ENCODE measurements around the gene RAB40C.

RAB40C gene

DNA sequence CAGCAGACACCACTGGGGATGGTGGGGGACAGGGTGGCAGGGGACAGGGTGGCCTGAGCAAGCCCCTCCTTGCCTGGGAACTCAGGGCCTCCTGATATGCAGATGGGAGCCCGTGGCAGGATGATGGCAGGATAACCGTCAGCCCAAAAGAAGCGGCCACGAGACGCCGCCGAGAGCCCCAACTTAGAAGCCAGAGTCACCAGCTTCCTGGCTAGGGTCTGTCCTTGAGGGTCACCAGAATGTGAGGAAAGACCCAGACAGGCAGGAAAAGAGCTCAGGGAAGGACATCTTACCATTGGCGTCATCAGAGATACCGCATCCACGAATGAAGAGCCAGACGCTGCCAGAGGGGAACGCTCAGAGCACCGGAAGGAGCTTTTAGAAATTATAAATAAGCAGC lies 19.4 kb downstream of the RAB40C start:
- DNase-seq = no peak
- H3K4me3 ChIP-seq (ENCODE audit: low read length) = no peak overlapping the region
- H4K5ac ChIP-seq (ENCODE audit: low read length) = no peak overlapping the region
- peaks cover 2% of the 10 kb centered on the region for H3K79me2 ChIP-seq (ENCODE audit: control insufficient read depth, insufficient read depth, low read length)
- no peak overlapping the region for H2AK5ac ChIP-seq (ENCODE audit: low read length)
- H3K9ac ChIP-seq (ENCODE audit: low read length) = no peak overlapping the region
- no peak overlapping the region for H3K23ac ChIP-seq (ENCODE audit: low read length)
- H3K79me1 ChIP-seq (ENCODE audit: low read length) = peaks cover 3% of the 10 kb centered on the region
- H3K27me3 ChIP-seq (ENCODE audit: insufficient read depth, low read length, poor library complexity) = no peaks in the 10 kb centered on the region
- no peaks in the 10 kb centered on the region for H3K36me3 ChIP-seq (ENCODE audit: control insufficient read depth, insufficient read depth, low read length)
- no peak overlapping the region for H4K8ac ChIP-seq (ENCODE audit: low read depth, low read length)
- no peak overlapping the region for H3K4ac ChIP-seq (ENCODE audit: low read depth, low read length)
- H3K56ac ChIP-seq (ENCODE audit: low read length) = no peak overlapping the region
- no peak overlapping the region for H3K4me2 ChIP-seq (ENCODE audit: low read length)
- no peak overlapping the region for H3K27ac ChIP-seq (ENCODE audit: low read depth, low read length)
- WGBS (ENCODE audit: extremely low coverage, insufficient coverage, low lambda C conversion rate) = no CpG with 5 or more reads among the region's 13 CpGs
- H2BK5ac ChIP-seq (ENCODE audit: low read length) = no peak overlapping the region
- peaks cover 2% of the 10 kb centered on the region for H3K4me1 ChIP-seq (ENCODE audit: control insufficient read depth, low read depth, low read length)
- no peak overlapping the region for H2BK15ac ChIP-seq (replicated peaks; ENCODE audit: low read depth)
- no peak overlapping the region for H2BK120ac ChIP-seq (ENCODE audit: low read depth, low read length)
- H3K18ac ChIP-seq (ENCODE audit: low read length) = no peak overlapping the region

DNA sequence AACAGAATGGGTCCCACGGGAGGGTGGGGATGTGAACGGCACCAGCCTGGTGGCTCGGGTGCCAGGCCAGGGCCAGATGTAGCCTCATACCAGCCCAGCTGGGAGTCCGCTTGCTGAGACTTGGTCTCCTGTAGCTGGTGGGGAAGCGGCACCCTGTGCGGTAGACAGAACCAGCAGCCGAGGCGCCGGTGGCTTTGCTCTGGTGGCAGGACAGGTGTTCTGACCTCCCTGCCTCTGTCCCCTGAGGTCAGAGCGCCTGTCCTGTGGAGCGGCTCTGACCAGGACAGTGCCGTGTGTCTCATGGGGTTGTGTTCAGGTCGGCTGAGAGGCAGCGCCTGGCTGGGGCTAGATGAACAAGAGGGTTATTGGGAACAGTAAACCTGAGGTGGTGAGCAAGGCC lies 20.1 kb downstream of the RAB40C start:
- Histone ChIP-seq H4K8ac (ENCODE audit: low read depth, low read length) (no peak overlapping the region), H3K56ac (ENCODE audit: low read length) (no peak overlapping the region), H3K23ac (ENCODE audit: low read length) (no peak overlapping the region), H3K4ac (ENCODE audit: low read depth, low read length) (no peak overlapping the region), H4K5ac (ENCODE audit: low read length) (no peak overlapping the region), H3K27ac (ENCODE audit: low read depth, low read length) (no peak overlapping the region), H3K36me3 (ENCODE audit: control insufficient read depth, insufficient read depth, low read length) (no peaks in the 10 kb centered on the region), H3K79me1 (ENCODE audit: low read length) (peaks cover 3% of the 10 kb centered on the region), H3K4me3 (ENCODE audit: low read length) (no peak overlapping the region), H3K4me1 (ENCODE audit: control insufficient read depth, low read depth, low read length) (peaks cover 2% of the 10 kb centered on the region), H3K4me2 (ENCODE audit: low read length) (no peak overlapping the region), H3K79me2 (ENCODE audit: control insufficient read depth, insufficient read depth, low read length) (peaks cover 2% of the 10 kb centered on the region), H3K9ac (ENCODE audit: low read length) (no peak overlapping the region), H2AK5ac (ENCODE audit: low read length) (no peak overlapping the region), H2BK120ac (ENCODE audit: low read depth, low read length) (no peak overlapping the region), H2BK15ac (replicated peaks; ENCODE audit: low read depth) (no peak overlapping the region), H2BK5ac (ENCODE audit: low read length) (no peak overlapping the region), H3K18ac (ENCODE audit: low read length) (no peak overlapping the region), H3K27me3 (ENCODE audit: insufficient read depth, low read length, poor library complexity) (no peaks in the 10 kb centered on the region)
- WGBS (ENCODE audit: extremely low coverage, insufficient coverage, low lambda C conversion rate) = no CpG with 5 or more reads among the region's 14 CpGs
- no peak for DNase-seq

DNA sequence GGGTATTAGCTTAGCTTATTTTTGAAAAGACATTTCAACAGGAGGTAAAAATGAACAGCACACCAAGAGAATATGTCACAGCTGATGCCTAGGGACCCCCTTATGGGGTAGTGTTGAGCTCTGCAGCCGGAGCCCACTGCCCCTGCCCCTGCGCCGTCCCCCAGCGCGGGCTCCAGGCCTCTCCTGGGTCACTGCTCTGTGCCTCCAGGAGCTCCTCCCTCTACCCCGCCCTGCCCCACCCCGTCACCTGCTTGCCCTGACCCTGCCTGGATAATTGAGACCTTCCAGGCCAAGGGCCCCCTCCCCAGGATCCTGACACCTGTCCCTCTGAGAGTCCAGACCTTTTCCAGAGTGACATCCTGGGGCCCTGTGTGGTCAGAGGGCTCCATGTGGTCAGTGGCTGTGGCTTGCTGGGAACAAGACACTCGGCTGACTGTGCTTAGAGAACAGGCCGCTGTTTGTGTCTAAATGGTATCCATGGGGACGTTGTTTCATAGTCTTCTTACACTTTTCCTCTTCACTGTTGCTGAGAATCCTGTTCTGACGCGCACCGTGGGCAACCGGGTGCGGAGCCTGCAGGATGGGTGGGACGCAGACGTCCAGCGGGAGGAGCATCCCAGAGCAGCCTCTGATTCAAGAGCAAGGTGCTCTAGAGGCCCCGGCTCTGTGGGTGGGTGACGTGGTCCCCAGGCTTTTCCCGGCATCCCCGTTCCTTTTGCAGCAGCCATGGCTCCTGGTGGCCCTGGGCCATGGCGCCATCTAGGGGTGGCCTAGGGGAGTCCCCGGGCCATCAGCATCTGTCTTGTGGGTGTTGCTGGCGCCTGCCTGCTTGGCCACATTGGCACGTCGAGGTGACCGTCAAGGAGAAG lies 20.9 kb downstream of the RAB40C start:
- H2BK120ac ChIP-seq (ENCODE audit: low read depth, low read length) = no peak overlapping the region
- H3K56ac ChIP-seq (ENCODE audit: low read length) = no peak overlapping the region
- no peak overlapping the region for H3K4me2 ChIP-seq (ENCODE audit: low read length)
- no peaks in the 10 kb centered on the region for H3K79me2 ChIP-seq (ENCODE audit: control insufficient read depth, insufficient read depth, low read length)
- H3K36me3 ChIP-seq (ENCODE audit: control insufficient read depth, insufficient read depth, low read length) = no peaks in the 10 kb centered on the region
- H4K8ac ChIP-seq (ENCODE audit: low read depth, low read length) = no peak overlapping the region
- no peak overlapping the region for H2BK5ac ChIP-seq (ENCODE audit: low read length)
- H3K79me1 ChIP-seq (ENCODE audit: low read length) = peaks cover 2% of the 10 kb centered on the region
- DNase-seq = peak; percentile 77
- no peak overlapping the region for H3K4me3 ChIP-seq (ENCODE audit: low read length)
- no peak overlapping the region for H3K9ac ChIP-seq (ENCODE audit: low read length)
- H3K23ac ChIP-seq (ENCODE audit: low read length) = no peak overlapping the region
- H3K4ac ChIP-seq (ENCODE audit: low read depth, low read length) = no peak overlapping the region
- peaks cover 2% of the 10 kb centered on the region for H3K4me1 ChIP-seq (ENCODE audit: control insufficient read depth, low read depth, low read length)
- no peak overlapping the region for H2AK5ac ChIP-seq (ENCODE audit: low read length)
- no CpG with 5 or more reads among the region's 28 CpGs for WGBS (ENCODE audit: extremely low coverage, insufficient coverage, low lambda C conversion rate)
- H3K27me3 ChIP-seq (ENCODE audit: insufficient read depth, low read length, poor library complexity) = no peaks in the 10 kb centered on the region
- H3K18ac ChIP-seq (ENCODE audit: low read length) = no peak overlapping the region
- no peak overlapping the region for H4K5ac ChIP-seq (ENCODE audit: low read length)
- no peak overlapping the region for H2BK15ac ChIP-seq (replicated peaks; ENCODE audit: low read depth)
- no peak overlapping the region for H3K27ac ChIP-seq (ENCODE audit: low read depth, low read length)

DNA sequence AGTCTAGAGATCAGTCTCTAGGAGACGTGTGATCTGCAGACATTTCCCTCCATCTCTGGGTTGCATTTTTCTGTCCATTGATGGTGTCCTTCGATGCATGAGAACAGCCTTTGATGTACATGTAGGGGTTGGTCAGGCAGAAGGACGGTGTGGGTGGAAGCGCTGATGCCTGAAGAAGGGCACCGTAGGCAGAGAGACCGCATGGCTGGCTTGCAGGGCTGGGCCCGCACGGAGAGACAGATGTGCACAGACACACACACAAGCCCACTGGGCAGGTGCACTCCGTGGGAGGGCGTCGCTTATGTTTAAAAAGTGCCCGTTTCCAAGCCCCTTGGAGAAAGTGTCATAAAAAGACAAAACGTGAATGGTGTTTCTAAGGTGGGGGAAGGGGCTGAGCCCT lies 25.3 kb downstream of the RAB40C start:
- H3K4me2 ChIP-seq (ENCODE audit: low read length) = no peak overlapping the region
- H3K18ac ChIP-seq (ENCODE audit: low read length) = no peak overlapping the region
- peaks cover 2% of the 10 kb centered on the region for H3K79me1 ChIP-seq (ENCODE audit: low read length)
- no peak overlapping the region for H2BK5ac ChIP-seq (ENCODE audit: low read length)
- no peaks in the 10 kb centered on the region for H3K79me2 ChIP-seq (ENCODE audit: control insufficient read depth, insufficient read depth, low read length)
- H2BK120ac ChIP-seq (ENCODE audit: low read depth, low read length) = no peak overlapping the region
- DNase-seq = no peak
- H2AK5ac ChIP-seq (ENCODE audit: low read length) = no peak overlapping the region
- no peak overlapping the region for H4K8ac ChIP-seq (ENCODE audit: low read depth, low read length)
- no peak overlapping the region for H2BK15ac ChIP-seq (replicated peaks; ENCODE audit: low read depth)
- no peak overlapping the region for H4K5ac ChIP-seq (ENCODE audit: low read length)
- H3K27me3 ChIP-seq (ENCODE audit: insufficient read depth, low read length, poor library complexity) = no peaks in the 10 kb centered on the region
- H3K4me3 ChIP-seq (ENCODE audit: low read length) = no peak overlapping the region
- no peak overlapping the region for H3K4ac ChIP-seq (ENCODE audit: low read depth, low read length)
- no peaks in the 10 kb centered on the region for H3K4me1 ChIP-seq (ENCODE audit: control insufficient read depth, low read depth, low read length)
- no CpG with 5 or more reads among the region's 13 CpGs for WGBS (ENCODE audit: extremely low coverage, insufficient coverage, low lambda C conversion rate)
- H3K27ac ChIP-seq (ENCODE audit: low read depth, low read length) = no peak overlapping the region
- H3K36me3 ChIP-seq (ENCODE audit: control insufficient read depth, insufficient read depth, low read length) = no peaks in the 10 kb centered on the region
- H3K9ac ChIP-seq (ENCODE audit: low read length) = no peak overlapping the region
- H3K23ac ChIP-seq (ENCODE audit: low read length) = no peak overlapping the region
- H3K56ac ChIP-seq (ENCODE audit: low read length) = no peak overlapping the region

DNA sequence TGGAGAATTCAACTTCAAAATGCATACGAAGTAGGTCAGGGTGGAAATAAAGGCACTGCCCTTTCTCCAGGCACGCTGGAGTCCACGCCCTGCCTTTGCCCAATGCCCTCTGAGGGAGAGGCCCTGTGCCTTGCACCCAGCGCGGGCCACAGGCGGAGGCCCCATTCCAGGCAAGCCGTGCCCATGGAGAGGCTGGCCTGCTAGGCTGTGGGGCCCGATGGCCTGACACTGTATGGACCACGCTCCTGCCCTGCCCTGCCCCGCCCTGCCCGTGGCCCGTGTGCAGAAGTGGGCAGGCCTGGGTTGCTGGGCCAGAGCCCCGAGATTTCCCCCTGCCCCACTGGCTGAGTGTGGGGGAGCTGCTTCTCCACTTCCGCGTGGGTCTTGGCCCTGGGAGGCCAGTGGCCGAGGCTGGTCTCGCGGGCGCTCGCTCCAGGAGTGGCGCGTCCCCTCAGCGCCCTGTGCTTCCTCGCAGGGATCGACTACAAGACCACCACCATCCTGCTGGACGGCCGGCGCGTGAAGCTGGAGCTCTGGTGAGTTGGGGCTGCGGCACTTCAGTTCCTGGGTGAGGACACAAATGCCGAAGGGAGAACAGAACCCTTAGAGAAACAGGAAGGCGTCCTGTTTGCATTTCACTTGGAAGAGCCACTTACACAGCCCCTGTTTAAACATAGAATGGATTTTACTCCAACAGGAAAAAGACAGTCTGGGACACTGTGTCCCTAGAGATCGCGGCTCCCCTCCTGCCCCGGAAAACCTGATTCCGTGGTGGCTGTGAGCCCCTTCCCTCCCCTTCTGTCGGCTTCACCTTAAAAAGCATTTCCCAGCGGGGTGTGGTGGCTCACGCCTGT lies 27.1 kb downstream of the RAB40C start:
- Histone ChIP-seq H3K4me3 (ENCODE audit: low read length) (no peak overlapping the region), H4K8ac (ENCODE audit: low read depth, low read length) (no peak overlapping the region), H2BK15ac (replicated peaks; ENCODE audit: low read depth) (no peak overlapping the region), H3K23ac (ENCODE audit: low read length) (no peak overlapping the region), H3K27me3 (ENCODE audit: insufficient read depth, low read length, poor library complexity) (no peaks in the 10 kb centered on the region), H3K4me1 (ENCODE audit: control insufficient read depth, low read depth, low read length) (no peaks in the 10 kb centered on the region), H3K27ac (ENCODE audit: low read depth, low read length) (no peak overlapping the region), H2BK120ac (ENCODE audit: low read depth, low read length) (no peak overlapping the region), H3K56ac (ENCODE audit: low read length) (no peak overlapping the region), H3K36me3 (ENCODE audit: control insufficient read depth, insufficient read depth, low read length) (no peaks in the 10 kb centered on the region), H2AK5ac (ENCODE audit: low read length) (no peak overlapping the region), H3K4ac (ENCODE audit: low read depth, low read length) (no peak overlapping the region), H4K5ac (ENCODE audit: low read length) (no peak overlapping the region), H2BK5ac (ENCODE audit: low read length) (no peak overlapping the region), H3K9ac (ENCODE audit: low read length) (no peak overlapping the region), H3K79me2 (ENCODE audit: control insufficient read depth, insufficient read depth, low read length) (no peaks in the 10 kb centered on the region), H3K4me2 (ENCODE audit: low read length) (no peak overlapping the region), H3K18ac (ENCODE audit: low read length) (no peak overlapping the region), H3K79me1 (ENCODE audit: low read length) (peaks cover 2% of the 10 kb centered on the region)
- DNase-seq = no peak
- WGBS (ENCODE audit: extremely low coverage, insufficient coverage, low lambda C conversion rate) = no CpG with 5 or more reads among the region's 39 CpGs

All from mesendoderm (in vitro differentiated cells).